GM12875 (cell line): Measurements from ENCODE around the gene SLC4A7.
"Not testable (repeated sequence)": the region's sequence is repeated elsewhere in the genome, so short reads cannot be mapped to it uniquely, and the experiment has no call there.

Source experiments
- H3K4me3 ChIP-seq: one replicate; pipeline ENCODE4 v1.5.1; 2011; ENCODE audit warnings: low read depth, low read length, control low read depth
- TF ChIP-seq, protein P1 (sequence below): IDR thresholded peaks from 2 replicates; pipeline ENCODE4 v1.5.1; 2011; ENCODE audit warnings: low read depth, mild to moderate bottlenecking, control low read depth, inconsistent platforms, low read length, moderate library complexity, borderline replicate concordance; ENCODE audit not compliant: insufficient read depth

SLC4A7 gene

DNA sequence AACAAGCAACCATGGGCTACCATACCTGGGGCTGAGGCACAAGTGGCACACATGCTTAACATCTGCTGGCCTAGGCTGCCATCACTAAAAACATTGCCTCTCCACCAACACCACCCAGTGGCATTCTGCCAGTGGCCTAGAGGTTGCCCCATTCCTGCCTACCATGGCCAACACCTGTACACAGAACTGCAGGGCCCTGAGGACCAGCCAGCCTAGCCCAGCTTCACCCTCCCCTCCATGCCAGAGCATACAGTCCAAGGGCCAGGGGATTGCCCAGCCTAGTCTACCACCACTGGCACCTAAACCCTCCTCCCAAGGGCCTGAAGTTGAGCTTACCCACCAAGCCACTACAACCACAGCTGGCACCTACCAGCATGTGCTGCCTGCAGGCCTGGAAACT lies 150.3 kb downstream of the SLC4A7 start:
- TF ChIP-seq, protein P1, sequence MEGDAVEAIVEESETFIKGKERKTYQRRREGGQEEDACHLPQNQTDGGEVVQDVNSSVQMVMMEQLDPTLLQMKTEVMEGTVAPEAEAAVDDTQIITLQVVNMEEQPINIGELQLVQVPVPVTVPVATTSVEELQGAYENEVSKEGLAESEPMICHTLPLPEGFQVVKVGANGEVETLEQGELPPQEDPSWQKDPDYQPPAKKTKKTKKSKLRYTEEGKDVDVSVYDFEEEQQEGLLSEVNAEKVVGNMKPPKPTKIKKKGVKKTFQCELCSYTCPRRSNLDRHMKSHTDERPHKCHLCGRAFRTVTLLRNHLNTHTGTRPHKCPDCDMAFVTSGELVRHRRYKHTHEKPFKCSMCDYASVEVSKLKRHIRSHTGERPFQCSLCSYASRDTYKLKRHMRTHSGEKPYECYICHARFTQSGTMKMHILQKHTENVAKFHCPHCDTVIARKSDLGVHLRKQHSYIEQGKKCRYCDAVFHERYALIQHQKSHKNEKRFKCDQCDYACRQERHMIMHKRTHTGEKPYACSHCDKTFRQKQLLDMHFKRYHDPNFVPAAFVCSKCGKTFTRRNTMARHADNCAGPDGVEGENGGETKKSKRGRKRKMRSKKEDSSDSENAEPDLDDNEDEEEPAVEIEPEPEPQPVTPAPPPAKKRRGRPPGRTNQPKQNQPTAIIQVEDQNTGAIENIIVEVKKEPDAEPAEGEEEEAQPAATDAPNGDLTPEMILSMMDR: no peak

DNA sequence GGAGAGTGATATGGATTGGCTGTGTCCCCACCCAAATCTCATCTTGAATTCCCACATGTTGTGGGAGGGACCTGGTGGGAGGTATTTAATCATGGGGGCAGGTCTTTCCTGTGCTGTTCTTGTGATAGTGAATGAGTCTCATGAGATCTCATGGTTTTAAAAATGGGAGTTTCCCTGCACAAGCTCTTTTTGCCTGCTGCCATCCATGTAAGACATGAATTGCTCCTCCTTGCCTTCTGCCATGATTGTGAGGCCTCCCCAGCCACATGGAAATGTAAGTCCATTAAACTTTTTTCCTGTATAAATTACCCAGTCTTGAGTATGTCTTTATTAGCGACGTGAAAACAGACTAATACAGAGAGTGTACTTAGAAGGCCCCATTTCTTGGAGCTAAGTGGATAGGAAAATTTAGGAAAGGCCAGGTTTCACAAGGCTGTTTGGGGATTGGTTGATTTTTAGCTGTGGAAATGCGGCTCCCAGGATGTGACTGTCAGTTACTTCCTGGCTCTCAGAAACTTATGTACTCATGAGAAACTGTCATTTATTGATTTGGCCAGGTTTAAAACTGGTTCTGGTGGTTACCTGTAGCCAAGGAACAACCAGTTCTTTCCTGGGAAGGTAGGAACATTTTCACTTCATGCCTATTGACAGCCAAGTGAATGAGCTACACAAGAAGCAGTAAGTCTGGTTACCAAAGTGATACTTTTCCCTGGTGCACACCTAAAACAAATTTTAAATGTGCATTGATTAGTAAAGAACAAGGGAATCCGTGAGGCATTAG lies 155.0 kb downstream of the SLC4A7 start:
- H3K4me3 ChIP-seq: not testable (repeated sequence)

More for the DNA sequence above, 150.3 kb downstream of the SLC4A7 start:
- no peak overlapping the region for H3K4me3 ChIP-seq

DNA sequence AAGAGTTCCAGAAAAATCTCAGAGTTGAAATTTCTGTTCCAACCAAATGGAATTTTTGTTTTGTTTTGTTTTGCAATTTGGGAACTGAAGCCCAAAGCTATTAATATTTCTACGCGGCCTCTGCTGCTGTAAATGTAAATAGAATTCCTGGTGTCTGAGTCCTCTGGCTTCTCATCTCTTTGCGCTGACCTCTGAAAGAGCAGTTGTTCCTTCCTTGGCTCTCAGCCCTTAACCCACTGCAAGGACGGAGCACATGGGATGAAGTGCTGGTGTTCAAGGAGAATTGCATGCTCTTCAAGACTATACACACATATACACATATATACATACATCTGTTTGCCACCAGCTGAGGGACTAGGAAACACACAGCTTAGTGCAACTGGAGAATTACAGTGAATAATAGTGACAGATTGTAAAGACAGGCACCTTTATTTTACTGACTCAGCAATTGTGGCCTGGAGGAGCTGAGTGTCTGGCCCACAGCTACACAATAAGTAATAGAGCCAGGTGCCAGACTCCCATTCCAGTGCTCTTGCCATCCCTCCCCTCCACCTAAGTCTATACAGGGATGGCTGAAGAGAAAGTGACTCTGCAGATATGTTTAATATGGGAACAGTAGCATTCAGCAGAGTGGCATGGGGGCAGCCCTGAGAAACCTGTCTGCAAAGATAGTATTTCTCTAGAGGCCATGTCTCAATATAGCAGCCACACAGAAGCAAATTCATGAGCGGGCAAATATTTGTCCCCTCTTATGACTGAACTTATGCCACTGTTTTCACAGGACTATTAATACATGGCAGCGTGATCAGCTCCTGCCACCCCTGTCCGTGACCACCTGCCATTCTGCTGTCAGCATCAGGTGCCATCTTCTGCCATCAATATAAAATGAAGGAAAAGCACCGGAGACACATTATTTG lies 157.3 kb downstream of the SLC4A7 start:
- TF ChIP-seq, protein P1: no peak
- no peak overlapping the region for H3K4me3 ChIP-seq

DNA sequence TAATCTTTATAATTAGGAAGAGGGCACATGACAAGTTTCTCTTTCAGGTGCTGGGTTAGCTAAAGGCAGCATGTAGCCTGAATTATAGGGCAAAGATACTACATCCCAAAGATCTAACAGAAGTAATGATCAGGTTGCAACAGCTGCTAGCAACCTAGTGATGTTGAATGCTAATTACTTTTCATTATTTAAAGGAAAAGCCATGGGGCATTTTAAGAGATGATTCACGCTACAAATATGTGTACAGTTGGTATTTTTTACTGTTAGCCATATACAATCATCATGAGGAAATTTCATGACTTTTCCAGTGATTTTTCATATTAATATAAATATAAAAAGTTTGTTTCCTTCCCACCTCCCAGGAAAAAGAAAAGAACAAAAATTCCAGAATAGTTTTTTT lies 158.0 kb downstream of the SLC4A7 start:
- TF ChIP-seq, protein P1: no peak

DNA sequence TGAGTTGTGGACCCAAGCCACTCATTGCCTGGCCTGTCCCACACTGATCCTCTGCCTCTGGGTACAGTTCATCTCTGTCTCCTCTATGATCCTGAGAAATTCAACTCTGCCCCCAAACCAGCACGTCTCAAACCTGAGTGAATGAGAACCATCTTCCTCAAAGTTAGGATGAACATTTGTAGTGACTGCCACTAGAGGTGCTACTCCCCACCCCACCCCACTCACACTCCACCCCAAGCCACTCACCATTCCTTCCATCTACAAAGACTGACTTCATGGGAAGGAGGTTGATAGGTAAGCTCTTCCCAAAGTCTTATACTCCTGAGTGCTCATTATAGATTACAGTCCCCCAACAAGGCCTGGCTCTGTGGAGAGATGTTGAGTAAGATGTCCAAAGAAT lies 158.8 kb downstream of the SLC4A7 start:
- no peak overlapping the region for H3K4me3 ChIP-seq
- TF ChIP-seq, protein P1: peak; percentile 38; the same call in 1 of the 2 replicates

More for the DNA sequence above, 158.0 kb downstream of the SLC4A7 start:
- H3K4me3 ChIP-seq: no peak overlapping the region

DNA sequence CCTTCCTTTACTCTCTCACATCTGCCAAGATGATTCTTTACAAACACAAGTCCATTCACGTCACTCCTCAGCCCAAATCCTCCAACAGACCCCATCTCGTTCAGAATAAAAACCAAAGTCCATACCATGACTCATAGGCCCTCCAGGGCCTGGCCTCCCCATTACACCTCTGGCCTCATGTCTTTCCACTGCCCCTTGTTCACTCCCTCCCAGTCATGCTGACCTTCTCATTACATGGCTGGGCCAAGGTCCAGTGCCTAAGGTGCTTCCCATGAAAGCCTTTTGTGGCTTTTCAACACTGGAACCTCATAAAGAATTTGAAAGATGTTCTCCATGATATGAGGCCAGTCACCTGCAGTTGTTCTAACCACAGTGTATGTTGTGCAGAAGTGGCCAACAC lies 159.5 kb downstream of the SLC4A7 start:
- no peak overlapping the region for H3K4me3 ChIP-seq
- TF ChIP-seq, protein P1: no peak

DNA sequence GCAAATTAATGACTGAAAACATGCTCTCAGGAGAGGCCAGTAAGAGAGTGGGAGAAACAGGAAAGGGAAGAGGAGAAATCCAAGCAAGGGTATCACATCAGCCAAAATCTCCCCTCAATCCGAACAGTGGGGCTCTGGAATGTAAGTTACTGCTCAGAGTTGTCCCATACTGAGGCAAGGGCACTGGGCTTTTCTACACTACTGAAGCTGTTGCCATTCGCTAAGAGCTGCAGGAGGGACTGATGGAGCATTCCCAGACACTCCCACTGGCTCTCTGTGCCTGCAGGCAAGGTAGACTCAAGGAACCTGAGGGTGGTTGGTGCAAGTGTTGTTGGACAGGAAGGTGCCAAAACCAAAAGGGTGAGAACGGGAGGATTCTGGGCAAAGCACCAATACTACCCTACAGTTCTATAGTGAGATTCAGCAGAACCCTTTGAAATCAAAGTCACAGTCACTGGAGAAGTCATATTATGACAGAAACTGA lies 161.1 kb downstream of the SLC4A7 start:
- no peak overlapping the region for H3K4me3 ChIP-seq
- TF ChIP-seq, protein P1: no peak
